C4-2B (cell line): Measurements from ENCODE around the gene BAHCC1.

Source experiments
- CTCF ChIP-seq: fragments of 450-650 bp; conservative IDR thresholded peaks from 2 replicates; pipeline ENCODE4 v1.5.1; 2017; ENCODE audit warnings: mild to moderate bottlenecking
- ZFX ChIP-seq: fragments of 450-650 bp; IDR thresholded peaks from 2 replicates; pipeline ENCODE4 v1.6.1; 2017

- no peak for TF ChIP-seq CTCF
- TF ChIP-seq ZFX = no peak
Measured at GRCh38 chr17:81470944-81471817, 75.9 kb downstream of the BAHCC1 start.
